ENCODE data around the gene MIS12. TPM values are rescaled to one million over a fixed set of nuclear protein-coding genes. Genes with fewer than 3 reads are reported as not detected.

The MIS12 gene
- total RNA-seq = 6.2 and 10.6 TPM in 2 replicates

GRCh38 chr17:5486206-5487124 is at the start of gene MIS12:
MIS12 (plus strand) TSS chr17:5486566; CDS start chr17:5488863, 2,297 bp downstream.

GRCh38 chr17:5438716-5439445 is 47.5 kb upstream of the MIS12 start, which contains the start of gene C1QBP:
C1QBP (minus strand) TSS chr17:5439155; CDS start chr17:5439073, 82 bp downstream.

GRCh38 chr17:5485270-5486205 is 828 bp upstream of the MIS12 start, which contains the start of gene DERL2:
DERL2 (minus strand) TSS chr17:5486178; CDS start chr17:5486161, 17 bp downstream.

Other genes starting within 250 kb of the MIS12 start
- 34.2 and 45.7 TPM in 2 replicates for gene RABEP1, start 204.3 kb upstream of the MIS12 start, total RNA-seq
- 65.0 and 112 TPM in 2 replicates for gene NUP88, start 66.9 kb upstream of the MIS12 start, total RNA-seq
- 17.3 and 25.8 TPM in 2 replicates for gene RPAIN, start 66.4 kb upstream of the MIS12 start, total RNA-seq
- 291 and 302 TPM in 2 replicates for gene C1QBP, start 47.4 kb upstream of the MIS12 start, total RNA-seq
- 15.8 and 23.5 TPM in 2 replicates for gene DHX33, start 17.6 kb upstream of the MIS12 start, total RNA-seq
- 21.7 and 23.5 TPM in 2 replicates for gene DERL2, start 388 bp upstream of the MIS12 start, total RNA-seq
- 11.4 and 17.6 TPM in 2 replicates for gene NLRP1, start 97.9 kb downstream of the MIS12 start, total RNA-seq

All from subcutaneous preadipocyte (primary cell).